Measurements from ENCODE around the gene CDH23.

Gene CDH23

GRCh38 chr10:71413581-71413980 is 16.9 kb downstream of the CDH23 start:
- in situ Hi-C loops (cut with MboI; ENCODE audit: low sequenced_read_pairs): no loop called here

GRCh38 chr10:71414359-71414758 is 17.6 kb downstream of the CDH23 start:
- in situ Hi-C loops (cut with MboI; ENCODE audit: low sequenced_read_pairs): no loop called here

DNA sequence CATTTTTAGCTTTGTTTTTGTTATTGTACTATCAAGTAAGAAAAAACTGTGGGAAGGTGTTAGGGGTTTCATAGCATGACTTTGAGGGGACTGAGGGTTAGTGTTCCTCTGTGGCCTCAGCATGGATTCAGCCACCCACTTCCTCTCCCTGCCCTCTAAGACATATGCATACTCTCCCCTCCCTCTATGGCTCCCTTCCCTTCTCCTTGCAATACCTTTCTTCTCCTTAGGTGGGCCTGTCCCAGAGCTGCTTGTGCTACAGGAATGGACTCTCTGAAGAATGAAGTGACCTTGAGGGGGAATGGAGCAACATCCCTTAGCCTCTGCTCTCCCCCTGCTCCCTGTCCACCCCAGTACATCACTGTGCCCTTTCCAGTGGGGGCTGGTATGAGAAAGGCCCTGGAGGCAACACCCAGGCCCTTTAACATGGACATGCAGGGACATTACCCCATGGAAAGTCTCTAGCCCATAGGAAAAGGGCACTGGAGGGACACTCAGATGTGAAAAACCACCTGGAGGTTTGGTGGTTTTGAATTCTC is 22.4 kb downstream of the CDH23 start:
- in situ Hi-C loops (cut with MboI; ENCODE audit: low sequenced_read_pairs): no loop called here

DNA sequence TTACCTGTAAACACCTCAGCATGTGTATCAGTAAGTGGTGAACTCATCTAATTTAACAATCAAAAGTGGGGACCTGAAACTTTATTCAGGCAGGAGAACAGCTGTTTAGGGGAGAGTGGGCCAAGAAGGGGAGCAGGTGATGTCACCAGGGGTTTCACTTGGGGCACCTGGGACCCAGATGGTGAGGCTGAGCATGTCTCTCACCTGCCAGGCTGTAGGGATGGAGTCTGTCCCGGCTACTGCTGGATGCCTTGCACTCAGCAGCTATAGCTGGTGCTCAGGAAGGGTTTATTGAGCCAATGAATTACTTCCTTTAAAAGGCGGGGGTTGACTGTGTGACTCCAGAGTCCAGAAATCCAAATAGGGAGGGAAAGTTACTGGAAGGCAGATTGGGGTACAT is 23.0 kb downstream of the CDH23 start:
- in situ Hi-C loops (cut with MboI; ENCODE audit: low sequenced_read_pairs): no loop called here

- in situ Hi-C loops (cut with MboI; ENCODE audit: low sequenced_read_pairs): no loop called here
Observed at GRCh38 chr10:71421075-71421434, 24.3 kb downstream of the CDH23 start.

DNA sequence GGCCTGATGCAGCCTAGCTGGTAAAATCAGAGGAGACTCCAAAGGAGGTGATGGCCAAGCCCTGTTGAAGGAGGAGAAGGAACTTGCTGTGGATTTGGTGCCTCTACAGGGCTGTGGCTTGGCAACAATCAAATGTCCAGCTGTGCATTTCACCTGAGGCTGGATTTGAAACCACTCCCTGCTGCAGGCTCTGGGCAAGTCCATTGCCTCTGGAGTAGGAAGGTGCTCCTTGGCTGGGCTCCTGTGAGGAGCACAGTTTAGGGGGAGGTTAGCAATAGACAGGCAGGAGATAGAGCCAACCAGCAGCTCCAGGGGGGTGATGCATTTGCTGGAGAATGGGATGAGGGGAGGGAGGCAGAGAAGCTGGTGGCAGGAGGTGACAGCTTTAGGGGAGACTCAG is 26.5 kb downstream of the CDH23 start:
- in situ Hi-C loops (cut with MboI; ENCODE audit: low sequenced_read_pairs): no loop called here

DNA sequence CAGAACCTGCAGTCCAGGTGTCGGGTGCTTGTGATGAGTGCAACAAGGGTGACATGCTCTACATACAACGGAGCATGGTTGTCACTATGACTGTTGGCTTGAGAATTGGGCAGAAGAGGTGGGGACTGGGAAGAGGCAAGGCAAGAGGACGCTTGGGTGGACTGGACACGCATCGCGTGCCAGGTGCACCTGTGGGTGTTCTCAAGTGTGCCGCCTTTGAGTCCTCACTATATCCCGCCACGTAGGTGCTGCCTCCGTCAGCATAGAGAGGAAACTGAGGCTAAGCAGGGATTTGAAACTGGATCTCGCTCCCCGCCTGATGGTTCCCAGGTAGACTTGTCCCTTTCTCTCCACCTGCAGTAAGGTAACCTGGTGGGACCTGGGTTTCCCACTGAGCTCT is 27.2 kb downstream of the CDH23 start:
- in situ Hi-C loops (cut with MboI; ENCODE audit: low sequenced_read_pairs): no loop called here

GRCh38 chr10:71424496-71425194 is 27.9 kb downstream of the CDH23 start:
- in situ Hi-C loops (cut with MboI; ENCODE audit: low sequenced_read_pairs): no loop called here

GRCh38 chr10:71426058-71426605 is 29.4 kb downstream of the CDH23 start:
- in situ Hi-C loops (cut with MboI; ENCODE audit: low sequenced_read_pairs): no loop called here

DNA sequence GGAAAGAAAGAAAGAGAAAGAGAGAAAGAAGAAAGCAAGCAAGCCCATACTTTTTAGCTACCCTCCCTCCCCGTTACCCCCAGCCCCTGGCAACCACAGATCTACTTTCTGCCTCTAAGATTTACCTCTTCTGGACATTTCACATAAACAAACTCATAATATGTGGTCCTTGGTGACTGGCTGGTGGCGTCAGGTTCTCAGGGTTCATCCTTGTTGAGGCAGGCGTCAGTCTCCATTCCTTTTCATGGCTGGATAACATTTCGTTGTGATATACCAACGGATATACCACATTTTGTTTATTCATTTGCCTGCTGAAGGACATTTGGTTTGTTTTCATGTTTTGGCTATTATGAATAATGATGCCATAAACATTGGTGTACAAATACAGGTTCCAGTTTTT is 30.5 kb downstream of the CDH23 start:
- in situ Hi-C loops (cut with MboI; ENCODE audit: low sequenced_read_pairs): no loop called here

- in situ Hi-C loops (cut with MboI; ENCODE audit: low sequenced_read_pairs): no loop called here
Observed at GRCh38 chr10:71429304-71429703, 32.6 kb downstream of the CDH23 start.

- in situ Hi-C loops (cut with MboI; ENCODE audit: low sequenced_read_pairs): no loop called here
Observed at GRCh38 chr10:71429929-71430328, 33.2 kb downstream of the CDH23 start.

DNA sequence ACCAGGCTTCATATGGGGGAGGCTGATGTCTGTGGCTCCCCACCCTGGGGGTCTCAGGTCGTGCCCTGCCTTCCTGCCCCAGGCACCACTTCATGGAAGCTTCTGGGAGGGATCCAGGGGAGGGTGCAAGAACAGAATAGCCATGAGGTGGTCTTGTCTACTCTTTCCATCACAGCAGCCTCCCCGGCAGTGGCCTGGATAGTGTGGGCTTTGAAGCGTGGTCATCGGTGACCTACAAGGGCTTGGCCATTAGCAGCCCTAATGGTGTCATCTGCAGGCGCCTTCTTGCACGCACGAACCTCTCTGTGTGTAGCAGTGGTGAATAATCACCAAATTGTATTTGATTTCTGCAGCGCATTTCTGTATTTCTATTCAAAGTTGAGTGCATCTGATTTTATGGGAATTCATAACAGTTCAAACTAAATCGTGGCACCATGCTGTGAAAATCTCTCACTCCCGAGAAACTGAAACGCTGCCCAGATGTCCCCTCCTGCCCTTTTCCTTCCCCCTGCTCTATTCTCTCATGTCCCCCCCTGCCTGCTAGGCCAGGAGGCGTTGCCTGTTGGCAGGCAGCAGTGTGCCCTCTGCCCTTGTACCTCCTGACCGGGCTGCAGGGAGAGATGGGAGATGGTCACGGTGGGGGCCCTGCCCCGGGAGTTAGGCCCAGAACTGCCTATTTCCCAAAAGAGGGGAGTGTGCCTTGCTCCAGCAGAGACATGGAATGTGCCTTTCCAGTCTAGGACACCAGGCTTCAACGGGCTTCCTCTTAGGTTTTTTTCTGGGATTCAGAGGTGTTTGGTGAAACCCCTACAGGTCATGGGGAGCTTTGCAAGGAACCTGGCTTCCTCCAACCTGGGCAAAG is 34.8 kb downstream of the CDH23 start:
- in situ Hi-C loops (cut with MboI; ENCODE audit: low sequenced_read_pairs): no loop called here

DNA sequence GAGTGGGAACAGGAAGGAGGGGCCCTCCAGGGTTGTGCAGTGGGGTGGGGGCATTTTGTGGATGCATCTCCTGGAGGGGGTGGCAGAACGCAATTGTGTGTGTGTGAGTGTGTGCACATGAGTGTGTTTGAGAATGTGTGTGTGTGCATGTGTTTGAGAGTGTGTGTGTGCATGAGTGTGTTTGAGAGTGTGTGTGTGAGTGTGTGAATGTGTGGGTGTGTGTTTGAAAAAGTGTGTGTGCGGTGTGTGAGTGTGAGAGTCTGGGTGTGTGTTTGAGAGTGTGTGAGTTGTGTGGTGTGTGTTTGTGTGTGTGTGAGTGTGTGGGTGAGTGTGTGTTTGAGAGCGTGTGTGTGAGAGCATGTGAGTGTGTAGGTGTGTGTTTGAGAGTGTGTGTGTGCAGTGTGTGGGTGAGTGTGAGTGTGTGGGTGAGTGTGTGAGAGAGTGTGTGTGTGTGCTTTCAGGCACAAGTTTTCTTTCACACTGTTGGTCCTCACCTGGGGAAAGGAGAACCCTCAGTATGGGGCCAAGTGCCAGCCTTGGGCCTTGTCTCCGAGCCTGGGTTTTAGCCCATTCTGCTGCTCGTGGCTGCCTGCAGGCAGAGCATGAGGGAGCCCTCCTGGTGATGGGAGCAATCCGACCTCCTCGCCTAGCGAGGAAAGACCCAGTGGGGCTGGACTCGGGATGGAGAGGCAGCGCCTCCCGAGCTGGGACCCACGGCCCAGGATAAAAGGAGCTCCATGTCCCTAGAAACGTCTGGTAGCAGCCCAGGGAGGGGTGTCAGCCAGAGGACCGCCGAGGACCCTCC is 35.6 kb downstream of the CDH23 start:
- in situ Hi-C loops (cut with MboI; ENCODE audit: low sequenced_read_pairs): no loop called here

GRCh38 chr10:71432956-71433767 is 36.4 kb downstream of the CDH23 start:
- in situ Hi-C loops (cut with MboI; ENCODE audit: low sequenced_read_pairs): no loop called here

- in situ Hi-C loops (cut with MboI; ENCODE audit: low sequenced_read_pairs): no loop called here
Observed at GRCh38 chr10:71433768-71434744, 37.3 kb downstream of the CDH23 start.

GRCh38 chr10:71434760-71435394 is 38.2 kb downstream of the CDH23 start:
- in situ Hi-C loops (cut with MboI; ENCODE audit: low sequenced_read_pairs): no loop called here

- in situ Hi-C loops (cut with MboI; ENCODE audit: low sequenced_read_pairs): no loop called here
Observed at GRCh38 chr10:71435571-71436267, 39.0 kb downstream of the CDH23 start.
